Colon (tissue), 2 donors: ENCODE data around the gene SV2C.

Experiments used
- FAIRE-seq: peaks from 2 replicates; lab custom pipeline; 2012; peaks lifted over from hg19 to GRCh38; lab: Jason Lieb, UNC
- donor health status: control.
- donor health status: control.

Gene SV2C

GRCh38 chr5:76165711-76166374, 82.7 kb downstream of the SV2C start:
- FAIRE-seq: no peak

GRCh38 chr5:76166886-76167576, 83.8 kb downstream of the SV2C start:
- FAIRE-seq: no peak

GRCh38 chr5:76169146-76169905, 86.1 kb downstream of the SV2C start:
- no peak for FAIRE-seq

- FAIRE-seq: no peak
Measured at GRCh38 chr5:76174101-76174500, 90.9 kb downstream of the SV2C start.

GRCh38 chr5:76175051-76175666, 92.0 kb downstream of the SV2C start:
- no peak for FAIRE-seq

GRCh38 chr5:76175821-76176403, 92.7 kb downstream of the SV2C start:
- FAIRE-seq: no peak

GRCh38 chr5:76177978-76178377, 94.8 kb downstream of the SV2C start:
- FAIRE-seq: no peak

- FAIRE-seq: no peak
Measured at GRCh38 chr5:76178913-76179312, 95.7 kb downstream of the SV2C start.

GRCh38 chr5:76180814-76181805, 97.9 kb downstream of the SV2C start:
- FAIRE-seq: no peak

- no peak for FAIRE-seq
Measured at GRCh38 chr5:76187386-76187785, 104.2 kb downstream of the SV2C start.

GRCh38 chr5:76190356-76190755, 107.2 kb downstream of the SV2C start:
- FAIRE-seq: no peak

GRCh38 chr5:76192837-76193236, 109.7 kb downstream of the SV2C start:
- FAIRE-seq: no peak

- FAIRE-seq: no peak
Measured at GRCh38 chr5:76193635-76194034, 110.5 kb downstream of the SV2C start.

- FAIRE-seq: no peak
Measured at GRCh38 chr5:76194340-76194739, 111.2 kb downstream of the SV2C start.

- no peak for FAIRE-seq
Measured at GRCh38 chr5:76196457-76196856, 113.3 kb downstream of the SV2C start.

GRCh38 chr5:76196886-76197489, 113.8 kb downstream of the SV2C start:
- FAIRE-seq: no peak

- FAIRE-seq: no peak
Measured at GRCh38 chr5:76197726-76198125, 114.5 kb downstream of the SV2C start.

GRCh38 chr5:76199336-76200318, 116.4 kb downstream of the SV2C start:
- FAIRE-seq: no peak

GRCh38 chr5:76202182-76202581, 119.0 kb downstream of the SV2C start:
- FAIRE-seq: no peak
